ENCODE results near the gene ALK. TPM values are rescaled to one million over a fixed set of nuclear protein-coding genes. Genes with fewer than 3 reads are reported as not detected.

The ALK gene
- polyA plus RNA-seq, 1 of the 3 experiments (the other 2 are of a cell fraction) = 0.30 TPM

GRCh38 chr2:29844713-29845326 lies 76.6 kb downstream of the ALK start:
- DNase-seq = no peak
- H3K27me3 ChIP-seq (ENCODE audit: insufficient read depth) = no peaks in the 10 kb centered on the region
- no peak for TF ChIP-seq EZH2phosphoT487 (IDR thresholded peaks at IDR 0.05; ENCODE audit: borderline replicate concordance, low read depth)
- TF ChIP-seq, protein P1, sequence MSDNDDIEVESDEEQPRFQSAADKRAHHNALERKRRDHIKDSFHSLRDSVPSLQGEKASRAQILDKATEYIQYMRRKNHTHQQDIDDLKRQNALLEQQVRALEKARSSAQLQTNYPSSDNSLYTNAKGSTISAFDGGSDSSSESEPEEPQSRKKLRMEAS (IDR thresholded peaks at IDR 0.05; ENCODE audit: low read depth) = no peak
- TF ChIP-seq FOXM1 (IDR thresholded peaks at IDR 0.05; ENCODE audit: low read depth) = no peak
- no peak for TF ChIP-seq TEAD4 (IDR thresholded peaks at IDR 0.05; ENCODE audit: borderline replicate concordance, insufficient read depth)
- no peak for TF ChIP-seq GABPA (IDR thresholded peaks at IDR 0.05; ENCODE audit: low read depth)
- no peak for TF ChIP-seq YY1 (IDR thresholded peaks at IDR 0.05; ENCODE audit: low read depth)
- no peak for TF ChIP-seq TAF1 (IDR thresholded peaks at IDR 0.05; ENCODE audit: borderline replicate concordance, low read depth, low read length)
- TF ChIP-seq FOSL2 (IDR thresholded peaks at IDR 0.05; ENCODE audit: borderline replicate concordance, low read depth) = no peak
- TF ChIP-seq PBX3 (IDR thresholded peaks at IDR 0.05) = no peak
- TF ChIP-seq POLR2AphosphoS5 (IDR thresholded peaks at IDR 0.05; ENCODE audit: low read depth, low read length) = no peak
- TF ChIP-seq FOXJ3 (CRISPR knock-in tag; IDR thresholded peaks at IDR 0.05) = no peak
- TF ChIP-seq RCOR1 (IDR thresholded peaks at IDR 0.05; ENCODE audit: low read length) = no peak
- no peak for TF ChIP-seq GATA2 (CRISPR knock-in tag; IDR thresholded peaks at IDR 0.05)
- no peak for TF ChIP-seq ELF1 (IDR thresholded peaks at IDR 0.05)
- no peak for TF ChIP-seq IRF3 (IDR thresholded peaks at IDR 0.05; ENCODE audit: low read depth, low read length)
- TF ChIP-seq EP300 (IDR thresholded peaks at IDR 0.05; ENCODE audit: borderline replicate concordance in 1 of 2, low read depth in 1 of 2, low read length in 1 of 2) = no peak
- TF ChIP-seq USF2 (IDR thresholded peaks at IDR 0.05; ENCODE audit: borderline replicate concordance, low read depth, low read length) = no peak
- TF ChIP-seq, protein P2, sequence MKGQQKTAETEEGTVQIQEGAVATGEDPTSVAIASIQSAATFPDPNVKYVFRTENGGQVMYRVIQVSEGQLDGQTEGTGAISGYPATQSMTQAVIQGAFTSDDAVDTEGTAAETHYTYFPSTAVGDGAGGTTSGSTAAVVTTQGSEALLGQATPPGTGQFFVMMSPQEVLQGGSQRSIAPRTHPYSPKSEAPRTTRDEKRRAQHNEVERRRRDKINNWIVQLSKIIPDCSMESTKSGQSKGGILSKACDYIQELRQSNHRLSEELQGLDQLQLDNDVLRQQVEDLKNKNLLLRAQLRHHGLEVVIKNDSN (IDR thresholded peaks at IDR 0.05; ENCODE audit: borderline replicate concordance, low read depth) = no peak
- no peak for TF ChIP-seq RFX5 (IDR thresholded peaks at IDR 0.05; ENCODE audit: low read length)
- TF ChIP-seq RAD21 (IDR thresholded peaks at IDR 0.05; ENCODE audit: low read length) = no peak
- H3K27ac ChIP-seq (ENCODE audit: low read depth in 2 of 2, low read length in 1 of 2) = no peak overlapping the region; a peak in 1 of 4 replicates
- no peak overlapping the region for H3K4me3 ChIP-seq (ENCODE audit: low read depth in 2 of 2, low read length in 1 of 2)
- H3K9me3 ChIP-seq = no peaks in the 10 kb centered on the region
- no peaks in the 10 kb centered on the region for H3K9me2 ChIP-seq
- WGBS (ENCODE audit: low lambda C conversion rate) = 63% methylated on average over 3 of the region's 3 CpGs
- ChIA-PET POLR2A (interaction anchor here (0.7 kb wide), 1 partner anchor 75 kb away, joined by 3 read pairs; no protein-coding TSS in a partner anchor), CTCF (interaction anchor here (0.9 to 1.4 kb wide), 2 partner anchors 9 to 228 kb away, joined by 3 to 4 read pairs; no protein-coding TSS in a partner anchor)
- H4K20me1 ChIP-seq (ENCODE audit: insufficient read depth) = no peaks in the 10 kb centered on the region
- no peaks in the 10 kb centered on the region for H3K79me2 ChIP-seq (ENCODE audit: insufficient read depth)
- no peak overlapping the region for H3K9ac ChIP-seq
- H3K36me3 ChIP-seq (replicated peaks in 1 of 2; ENCODE audit: control insufficient read depth in 1 of 2, insufficient read depth in 2 of 2, low read length in 1 of 2) = peaks cover 0 to 9% of the 10 kb centered on the region in 2 experiments
- H3K4me2 ChIP-seq = no peak overlapping the region
- H3F3A ChIP-seq (replicated peaks; ENCODE audit: insufficient read depth) = no peaks in the 10 kb centered on the region
- H2AFZ ChIP-seq (ENCODE audit: low read depth) = no peak overlapping the region
- peaks cover 0 to 38% of the 10 kb centered on the region in 2 experiments; a peak in 2 of 4 replicates for H3K4me1 ChIP-seq (ENCODE audit: control insufficient read depth in 1 of 2, insufficient read depth in 2 of 2, low read depth in 1 of 2, low read length in 1 of 2)
